SK-N-MC (cell line): ENCODE results near the gene NOSTRIN.
"Not testable (repeated sequence)": the region's sequence is repeated elsewhere in the genome, so short reads cannot be mapped to it uniquely, and the experiment has no call there.

ENCODE experiments used
- DNase-seq: peaks from one replicate; pipeline ENCODE4 v3.0.0-alpha.2; 2011; ENCODE audit warnings: low read depth, low spot score
- H3K27ac ChIP-seq: fragments of 200-600 bp; sonication (generic); 2 replicates; pipeline ENCODE4 v1.5.1; 2016; ENCODE audit warnings: mixed run types
- H3K36me3 ChIP-seq: fragments of 200-600 bp; sonication (generic); 2 replicates; pipeline ENCODE4 v1.6.1; 2017; ENCODE audit warnings: antibody characterized with exemption, low read length, mixed read lengths; ENCODE audit not compliant: insufficient read depth
- H3K4me3 ChIP-seq: fragments of 200-600 bp; sonication (generic); 2 replicates; pipeline ENCODE4 v1.5.1; 2016
- H3K9ac ChIP-seq: fragments of 200-600 bp; sonication (generic); 2 replicates; pipeline ENCODE4 v1.8.0; 2017; ENCODE audit warnings: mixed run types, mixed read lengths; ENCODE audit not compliant: insufficient read length
- H3K9me3 ChIP-seq: fragments of 200-600 bp; sonication (generic); 2 replicates; pipeline ENCODE4 v1.6.1; 2017; ENCODE audit warnings: low read depth, mild to moderate bottlenecking, antibody characterized with exemption, low read length, moderate library complexity, mixed read lengths
- EZH2 ChIP-seq: fragments of 200-600 bp; sonication (generic); IDR thresholded peaks from one replicate; pipeline ENCODE4 v1.6.1; 2017; ENCODE audit warnings: antibody characterized with exemption
- FOXP2 ChIP-seq: optimal IDR thresholded peaks from 2 replicates; pipeline ENCODE3; 2011; ENCODE audit warnings: mild to moderate bottlenecking, moderate library complexity; ENCODE audit not compliant: insufficient read depth; ENCODE audit errors: extremely low read length, control extremely low read depth
- POLR2AphosphoS5 ChIP-seq: IDR thresholded peaks from 2 replicates; pipeline ENCODE4 v1.6.1; 2012; ENCODE audit warnings: mild to moderate bottlenecking, low read depth, low read length, borderline replicate concordance

The NOSTRIN gene, protein sequence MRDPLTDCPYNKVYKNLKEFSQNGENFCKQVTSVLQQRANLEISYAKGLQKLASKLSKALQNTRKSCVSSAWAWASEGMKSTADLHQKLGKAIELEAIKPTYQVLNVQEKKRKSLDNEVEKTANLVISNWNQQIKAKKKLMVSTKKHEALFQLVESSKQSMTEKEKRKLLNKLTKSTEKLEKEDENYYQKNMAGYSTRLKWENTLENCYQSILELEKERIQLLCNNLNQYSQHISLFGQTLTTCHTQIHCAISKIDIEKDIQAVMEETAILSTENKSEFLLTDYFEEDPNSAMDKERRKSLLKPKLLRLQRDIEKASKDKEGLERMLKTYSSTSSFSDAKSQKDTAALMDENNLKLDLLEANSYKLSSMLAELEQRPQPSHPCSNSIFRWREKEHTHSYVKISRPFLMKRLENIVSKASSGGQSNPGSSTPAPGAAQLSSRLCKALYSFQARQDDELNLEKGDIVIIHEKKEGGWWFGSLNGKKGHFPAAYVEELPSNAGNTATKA

DNA sequence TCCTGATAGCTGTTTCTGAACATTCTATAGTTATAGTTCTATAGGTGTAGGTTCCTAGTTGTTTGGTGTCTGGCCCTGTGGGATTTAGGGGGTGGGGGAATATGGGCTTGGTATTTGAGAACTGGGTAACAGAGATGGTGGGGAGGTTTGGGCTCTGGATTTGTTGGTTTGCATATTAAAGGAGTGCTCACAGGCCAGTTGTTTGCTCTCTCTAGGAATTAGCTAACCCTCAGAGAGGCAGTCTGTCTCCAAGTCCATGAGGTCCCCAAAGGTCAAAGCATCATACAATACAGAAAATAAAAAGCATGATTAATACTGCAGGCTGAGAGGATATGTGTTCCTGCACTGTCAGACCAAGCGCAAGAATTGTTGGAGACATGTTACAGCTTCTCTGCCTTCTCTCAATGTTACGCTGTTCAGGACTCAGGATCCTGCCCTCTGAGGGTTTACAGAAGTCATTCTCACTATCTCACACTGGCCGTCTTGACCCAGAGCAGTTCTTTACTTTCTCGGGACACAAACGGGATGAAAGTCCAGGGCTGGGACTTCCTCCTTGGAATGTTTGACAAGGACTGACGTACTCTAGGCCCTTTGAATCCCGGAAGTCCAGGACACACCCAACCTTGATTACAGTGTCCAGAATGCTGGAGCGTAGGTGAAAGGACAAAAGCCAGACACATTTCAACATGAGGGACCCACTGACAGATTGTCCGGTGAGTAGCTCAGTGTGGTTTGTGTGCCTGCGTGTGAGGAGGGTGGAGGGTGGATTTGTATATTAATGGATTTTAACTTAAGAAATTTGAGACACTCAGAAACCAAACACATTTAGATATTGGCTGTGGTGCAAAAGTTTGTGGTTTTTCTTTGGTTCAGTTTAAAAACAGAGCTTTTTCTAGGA, at the start of gene NOSTRIN:
TSS of gene NOSTRIN (plus strand) at position 677 of the 898 bp plus-strand sequence. CDS start at position 687, 10 bp downstream.
- Histone ChIP-seq H3K9me3 (no peaks in the 10 kb centered on the region), H3K27ac (no peak within 1 kb of the TSS), H3K4me3 (no peak within 1 kb of the TSS), H3K9ac (no peak within 1 kb of the TSS), H3K36me3 (no peaks in the 10 kb centered on the region)
- no peak for DNase-seq
- TF ChIP-seq POLR2AphosphoS5 (no peak), FOXP2 (no peak), EZH2 (no peak)

DNA sequence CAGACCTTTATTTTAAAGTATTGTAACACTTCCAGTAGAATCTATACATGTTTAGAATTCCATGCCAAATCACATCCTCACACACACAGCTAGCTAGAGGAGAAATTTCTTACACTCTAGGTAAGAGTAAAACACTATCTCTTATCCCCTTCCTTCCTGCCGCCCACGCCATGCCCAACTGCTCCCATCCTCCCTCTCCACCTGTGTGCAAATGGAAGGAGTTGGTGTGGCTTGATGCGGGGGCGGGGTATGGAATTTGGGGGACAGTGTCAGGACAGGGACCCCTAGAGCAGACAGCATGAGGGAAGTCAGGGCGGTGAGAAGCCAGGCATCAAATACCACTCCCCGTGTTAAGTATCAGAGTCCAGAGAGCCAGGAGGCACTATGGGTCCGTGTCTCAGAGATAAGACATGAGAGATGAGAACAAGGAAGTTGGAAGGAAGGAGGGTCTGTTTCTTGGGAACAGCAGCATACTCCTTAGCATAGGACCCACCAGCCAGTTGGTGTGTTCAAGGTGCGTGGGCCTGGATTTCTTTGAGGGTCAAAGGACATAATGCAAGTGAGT, 48.6 kb upstream of the NOSTRIN start:
- H3K4me3 ChIP-seq, result no peak overlapping the region
- H3K36me3 ChIP-seq, result no peaks in the 10 kb centered on the region
- H3K27ac ChIP-seq, result no peak overlapping the region
- H3K9me3 ChIP-seq, result no peaks in the 10 kb centered on the region
- TF ChIP-seq POLR2AphosphoS5 (no peak), FOXP2 (no peak), EZH2 (no peak)
- H3K9ac ChIP-seq, result no peak overlapping the region
- DNase-seq, result no peak

DNA sequence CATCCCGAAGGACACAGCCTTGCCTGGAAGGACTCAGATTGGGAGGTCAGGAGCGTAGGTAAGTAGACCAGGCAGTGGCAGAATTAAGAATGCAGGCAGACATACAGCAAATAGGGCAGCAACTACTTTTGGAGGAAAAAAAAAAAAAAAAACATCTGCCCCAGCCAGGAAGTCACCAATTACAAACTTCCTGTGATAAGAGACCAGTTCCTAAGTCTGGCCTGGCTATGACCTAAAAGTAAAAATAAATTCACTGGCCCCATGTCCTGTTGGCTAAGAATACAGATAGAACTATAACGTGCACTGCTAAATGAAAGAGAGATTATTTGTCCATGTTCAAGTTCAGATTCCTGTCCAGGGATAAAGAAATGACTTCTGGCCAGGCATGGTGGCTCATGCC, 45.2 kb upstream of the NOSTRIN start:
- no peak for TF ChIP-seq EZH2
- TF ChIP-seq FOXP2, result no peak
- TF ChIP-seq POLR2AphosphoS5, result no peak
- no peaks in the 10 kb centered on the region for H3K36me3 ChIP-seq

DNA sequence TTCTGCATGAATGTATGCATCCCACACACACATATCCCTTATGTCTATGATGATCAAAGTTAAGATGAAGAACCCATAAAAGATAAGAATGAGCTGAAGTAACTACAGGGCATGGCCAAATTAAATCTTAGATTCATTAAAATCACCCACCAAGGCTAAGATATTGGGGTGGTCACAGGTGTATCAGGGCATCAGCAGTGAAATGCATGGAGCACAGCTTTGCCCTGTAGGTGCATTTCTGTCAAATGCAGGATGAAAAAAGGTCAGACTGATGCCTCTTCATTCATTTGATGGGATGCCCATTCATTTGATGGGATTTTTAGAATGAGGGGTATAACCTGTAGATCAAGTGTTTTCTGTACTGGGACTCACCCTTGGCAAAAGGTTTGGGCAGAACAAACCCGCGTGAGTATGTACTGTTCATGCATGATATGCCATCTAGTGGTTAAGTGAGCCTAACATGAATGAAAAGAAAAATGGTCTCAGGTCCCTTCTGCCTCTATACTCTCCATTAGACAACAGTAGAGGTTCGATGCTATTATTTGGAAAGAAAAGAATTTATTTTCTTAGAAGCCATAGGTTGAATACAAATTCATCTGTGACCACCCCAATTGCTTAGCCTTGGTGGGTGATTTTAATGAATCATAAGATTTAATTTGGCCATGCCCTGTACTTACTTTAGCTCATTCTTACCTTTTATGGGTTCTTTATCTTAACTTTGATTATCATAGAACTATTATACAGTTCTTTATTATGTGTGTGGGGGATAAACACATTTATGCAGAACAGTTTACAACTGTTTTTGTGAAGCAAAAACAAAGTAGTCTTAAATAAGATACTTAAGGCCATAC, 43.2 kb upstream of the NOSTRIN start:
- H3K36me3 ChIP-seq, result no peaks in the 10 kb centered on the region
- H3K9ac ChIP-seq, result no peak overlapping the region
- H3K4me3 ChIP-seq, result no peak overlapping the region
- TF ChIP-seq EZH2 (no peak), POLR2AphosphoS5 (no peak), FOXP2 (no peak)
- H3K9me3 ChIP-seq, result no peaks in the 10 kb centered on the region
- DNase-seq, result no peak
- H3K27ac ChIP-seq, result no peak overlapping the region

More for the DNA sequence above, 45.2 kb upstream of the NOSTRIN start:
- no peak overlapping the region for H3K27ac ChIP-seq
- no peak for DNase-seq
- no peak overlapping the region for H3K9ac ChIP-seq
- no peak overlapping the region for H3K4me3 ChIP-seq
- no peaks in the 10 kb centered on the region for H3K9me3 ChIP-seq

DNA sequence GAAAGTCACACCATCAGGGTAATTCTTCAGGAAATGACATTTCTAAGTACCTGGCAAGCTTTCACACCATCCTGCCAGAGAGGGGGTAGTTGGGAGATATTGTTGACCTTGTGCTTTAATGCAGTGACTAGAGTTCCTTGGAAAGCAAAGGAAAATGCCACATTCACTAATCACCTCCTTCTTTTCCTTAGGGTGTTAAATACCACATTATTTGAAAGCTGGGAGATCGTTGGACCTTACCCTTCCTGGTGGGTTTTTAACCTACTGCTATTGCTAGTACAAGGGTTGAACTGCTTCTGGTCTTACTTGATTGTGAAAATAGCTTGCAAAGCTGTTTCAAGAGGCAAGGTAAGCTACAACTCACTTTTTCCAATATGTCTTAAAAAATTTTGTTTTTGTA, 37.0 kb upstream of the NOSTRIN start:
- Histone ChIP-seq H3K9ac (no peak overlapping the region), H3K27ac (no peak overlapping the region), H3K36me3 (no peaks in the 10 kb centered on the region), H3K4me3 (no peak overlapping the region), H3K9me3 (no peaks in the 10 kb centered on the region)
- DNase-seq, result no peak
- TF ChIP-seq FOXP2, result no peak
- TF ChIP-seq POLR2AphosphoS5, result no peak
- TF ChIP-seq EZH2, result no peak

DNA sequence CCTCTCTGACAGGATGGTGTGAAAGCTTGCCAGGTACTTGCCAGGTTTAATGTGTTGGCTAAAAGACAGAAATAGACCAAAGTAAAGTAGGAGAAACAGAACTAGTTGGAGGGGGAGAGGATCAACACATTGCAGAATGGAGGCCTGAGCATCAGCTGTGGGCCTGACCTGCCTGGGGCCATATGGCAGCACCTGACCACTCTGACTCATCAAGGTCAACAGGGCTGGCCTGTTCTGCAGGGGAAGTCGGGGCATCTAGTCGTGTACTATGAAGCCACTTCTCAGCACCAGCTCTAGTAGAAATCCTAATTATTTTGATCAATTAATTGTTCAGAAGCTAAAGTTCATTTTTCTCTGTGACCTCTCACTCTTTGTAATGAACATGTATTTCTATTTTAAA, 35.8 kb upstream of the NOSTRIN start:
- no peaks in the 10 kb centered on the region for H3K36me3 ChIP-seq
- TF ChIP-seq POLR2AphosphoS5, result no peak
- TF ChIP-seq FOXP2, result no peak
- TF ChIP-seq EZH2, result no peak
- no peaks in the 10 kb centered on the region for H3K9me3 ChIP-seq
- no peak overlapping the region for H3K27ac ChIP-seq
- DNase-seq, result no peak
- no peak overlapping the region for H3K4me3 ChIP-seq
- no peak overlapping the region for H3K9ac ChIP-seq

DNA sequence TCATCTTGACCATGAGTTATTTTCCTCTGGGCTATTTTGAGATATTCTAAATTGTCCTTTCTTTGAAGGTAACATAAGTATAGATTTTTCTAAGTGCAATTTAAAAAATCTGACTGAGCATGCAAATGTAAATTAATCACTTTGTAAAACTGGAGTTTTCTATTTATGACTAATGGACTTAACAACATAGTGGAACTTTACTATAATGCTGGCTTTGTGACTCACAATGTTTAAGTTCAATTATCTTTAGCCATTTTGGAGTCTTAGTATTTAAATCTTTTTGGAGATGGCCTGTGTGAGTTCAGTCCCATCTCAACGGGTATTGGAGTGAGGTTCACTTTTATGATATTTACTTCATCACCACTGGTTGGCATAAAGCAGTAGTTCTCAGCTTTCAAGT, 35.2 kb upstream of the NOSTRIN start:
- H3K9me3 ChIP-seq, result no peaks in the 10 kb centered on the region
- H3K36me3 ChIP-seq, result no peaks in the 10 kb centered on the region
- H3K27ac ChIP-seq, result no peak overlapping the region
- no peak overlapping the region for H3K9ac ChIP-seq
- no peak for TF ChIP-seq EZH2
- TF ChIP-seq FOXP2, result no peak
- TF ChIP-seq POLR2AphosphoS5, result no peak
- H3K4me3 ChIP-seq, result no peak overlapping the region
- DNase-seq, result no peak

DNA sequence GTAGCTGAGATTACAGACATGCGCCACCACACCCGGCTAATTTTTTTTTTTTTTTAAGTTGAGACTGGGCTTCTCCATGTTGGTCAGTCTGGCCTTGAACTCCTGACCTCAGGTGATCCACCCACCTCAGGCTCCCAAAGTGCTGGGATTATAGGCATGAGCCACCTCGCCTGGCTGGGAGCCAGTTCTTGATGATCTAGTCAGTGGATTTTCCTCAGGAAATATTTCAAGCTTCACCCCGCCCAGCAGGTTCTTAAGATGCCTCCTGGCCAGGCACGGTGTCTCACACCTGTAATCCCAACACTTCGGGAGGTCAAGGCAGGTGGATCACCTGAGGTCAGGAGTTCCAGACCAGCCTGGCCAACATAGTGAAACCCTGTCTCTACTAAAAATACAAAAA, 34.1 kb upstream of the NOSTRIN start:
- not testable (repeated sequence) for H3K9ac ChIP-seq, H3K36me3 ChIP-seq, H3K9me3 ChIP-seq, H3K27ac ChIP-seq, H3K4me3 ChIP-seq, DNase-seq
